SK-N-SH treated with all-trans-retinoic acid at 6 μM for 48 hours (cell line): ENCODE data around the gene PAOX.

ENCODE experiments used
- ATAC-seq: fragments of 200-7000 bp; cut with Tn5 transposase; 3 replicates; pipeline ENCODE4 v1.9.1; 2020; ENCODE audit warnings: mild to moderate bottlenecking, moderate library complexity
- ARNTL ChIP-seq: fragments of 450-650 bp; formaldehyde crosslinking; IDR thresholded peaks from 2 replicates; pipeline ENCODE4 v1.5.0; 2020; ENCODE audit warnings: low read depth, mild to moderate bottlenecking, moderate library complexity, borderline replicate concordance
- BACH2 ChIP-seq: fragments of 250-450 bp; sonication (Bioruptor Pico); IDR thresholded peaks from 2 replicates; pipeline ENCODE4 v1.9.0; 2021; ENCODE audit warnings: mild to moderate bottlenecking, borderline replicate concordance
- CSDC2 ChIP-seq: fragments of 250-450 bp; sonication (Bioruptor Pico); IDR thresholded peaks from 2 replicates; pipeline ENCODE4 v1.5.0; 2020; ENCODE audit warnings: mild to moderate bottlenecking, moderate library complexity
- ESRRG ChIP-seq: fragments of 250-450 bp; sonication (Bioruptor Pico); IDR thresholded peaks from 2 replicates; pipeline ENCODE4 v1.6.1; 2021; ENCODE audit warnings: mild to moderate bottlenecking
- GLIS3 ChIP-seq: fragments of 250-450 bp; sonication (Bioruptor Pico); IDR thresholded peaks from 2 replicates; pipeline ENCODE4 v1.5.0; 2020; ENCODE audit warnings: mild to moderate bottlenecking, moderate library complexity
- ISL1 ChIP-seq: fragments of 250-450 bp; sonication (Bioruptor Pico); IDR thresholded peaks from 2 replicates; pipeline ENCODE4 v2.1.2; 2022; ENCODE audit warnings: mild to moderate bottlenecking, moderate library complexity
- OSR1 ChIP-seq: fragments of 250-450 bp; sonication (Bioruptor Pico); IDR thresholded peaks from 2 replicates; pipeline ENCODE4 v1.8.0; 2022; ENCODE audit warnings: moderate library complexity, mild to moderate bottlenecking, inconsistent platforms
- RARB ChIP-seq: fragments of 250-450 bp; sonication (Bioruptor Pico); IDR thresholded peaks from 2 replicates; pipeline ENCODE4 v1.8.0; 2021; ENCODE audit warnings: mild to moderate bottlenecking, moderate library complexity
- SNAI2 ChIP-seq: fragments of 250-450 bp; sonication (Bioruptor Pico); IDR thresholded peaks from 2 replicates; pipeline ENCODE4 v1.5.0; 2020; ENCODE audit warnings: mild to moderate bottlenecking, moderate library complexity
- TCF4 ChIP-seq: fragments of 250-450 bp; sonication (Bioruptor Pico); IDR thresholded peaks from 2 replicates; pipeline ENCODE4 v1.8.0; 2021; ENCODE audit warnings: mild to moderate bottlenecking, moderate library complexity, borderline replicate concordance
- TOX ChIP-seq: fragments of 250-450 bp; sonication (Bioruptor Pico); IDR thresholded peaks from 2 replicates; pipeline ENCODE4 v1.8.0; 2021; ENCODE audit warnings: mild to moderate bottlenecking, moderate library complexity, borderline replicate concordance
- ZC3H10 ChIP-seq: fragments of 250-450 bp; sonication (Bioruptor Pico); IDR thresholded peaks from 2 replicates; pipeline ENCODE4 v1.5.1; 2021; ENCODE audit warnings: mild to moderate bottlenecking, moderate library complexity
- ZFP3 ChIP-seq: fragments of 250-450 bp; sonication (Bioruptor Pico); IDR thresholded peaks from 2 replicates; pipeline ENCODE4 v1.5.0; 2020; ENCODE audit warnings: mild to moderate bottlenecking, moderate library complexity
- ZFP30 ChIP-seq: fragments of 450-650 bp; formaldehyde crosslinking; IDR thresholded peaks from 2 replicates; pipeline ENCODE4 v1.5.0; 2022; ENCODE audit warnings: mild to moderate bottlenecking, moderate library complexity
- ZNF565 ChIP-seq: fragments of 450-650 bp; formaldehyde crosslinking; conservative IDR thresholded peaks from 2 replicates; pipeline ENCODE4 v1.5.0; 2020; ENCODE audit warnings: low read depth, mild to moderate bottlenecking, moderate library complexity
- ZNF70 ChIP-seq: fragments of 450-650 bp; formaldehyde crosslinking; IDR thresholded peaks from 2 replicates; pipeline ENCODE4 v1.5.0; 2020; ENCODE audit warnings: mild to moderate bottlenecking, moderate library complexity
- ZNF8 ChIP-seq: fragments of 450-650 bp; formaldehyde crosslinking; IDR thresholded peaks from 2 replicates; pipeline ENCODE4 v1.5.0; 2020; ENCODE audit warnings: mild to moderate bottlenecking, moderate library complexity
- TF ChIP-seq, protein P1 (sequence below): fragments of 250-450 bp; sonication (Bioruptor Pico); IDR thresholded peaks from 2 replicates; pipeline ENCODE4 v1.5.0; 2020; ENCODE audit warnings: mild to moderate bottlenecking, moderate library complexity
- TF ChIP-seq, protein P2 (sequence below): fragments of 250-450 bp; sonication (Bioruptor Pico); IDR thresholded peaks from 2 replicates; pipeline ENCODE4 v1.8.0; 2020; ENCODE audit warnings: mild to moderate bottlenecking, moderate library complexity, borderline replicate concordance
- TF ChIP-seq, protein P3 (sequence below): fragments of 250-450 bp; sonication (Bioruptor Pico); IDR thresholded peaks from 2 replicates; pipeline ENCODE4 v1.8.0; 2021; ENCODE audit warnings: low read depth, mild to moderate bottlenecking, moderate library complexity, borderline replicate concordance
- TF ChIP-seq, protein P4 (sequence below): fragments of 250-450 bp; sonication (Bioruptor Pico); IDR thresholded peaks from 2 replicates; pipeline ENCODE4 v1.5.1; 2021; ENCODE audit warnings: mild to moderate bottlenecking, moderate library complexity

Gene PAOX

GRCh38 chr10:133341983-133342382 is 37.1 kb upstream of the PAOX start:
- ATAC-seq = no peak
- TF ChIP-seq, protein P1, sequence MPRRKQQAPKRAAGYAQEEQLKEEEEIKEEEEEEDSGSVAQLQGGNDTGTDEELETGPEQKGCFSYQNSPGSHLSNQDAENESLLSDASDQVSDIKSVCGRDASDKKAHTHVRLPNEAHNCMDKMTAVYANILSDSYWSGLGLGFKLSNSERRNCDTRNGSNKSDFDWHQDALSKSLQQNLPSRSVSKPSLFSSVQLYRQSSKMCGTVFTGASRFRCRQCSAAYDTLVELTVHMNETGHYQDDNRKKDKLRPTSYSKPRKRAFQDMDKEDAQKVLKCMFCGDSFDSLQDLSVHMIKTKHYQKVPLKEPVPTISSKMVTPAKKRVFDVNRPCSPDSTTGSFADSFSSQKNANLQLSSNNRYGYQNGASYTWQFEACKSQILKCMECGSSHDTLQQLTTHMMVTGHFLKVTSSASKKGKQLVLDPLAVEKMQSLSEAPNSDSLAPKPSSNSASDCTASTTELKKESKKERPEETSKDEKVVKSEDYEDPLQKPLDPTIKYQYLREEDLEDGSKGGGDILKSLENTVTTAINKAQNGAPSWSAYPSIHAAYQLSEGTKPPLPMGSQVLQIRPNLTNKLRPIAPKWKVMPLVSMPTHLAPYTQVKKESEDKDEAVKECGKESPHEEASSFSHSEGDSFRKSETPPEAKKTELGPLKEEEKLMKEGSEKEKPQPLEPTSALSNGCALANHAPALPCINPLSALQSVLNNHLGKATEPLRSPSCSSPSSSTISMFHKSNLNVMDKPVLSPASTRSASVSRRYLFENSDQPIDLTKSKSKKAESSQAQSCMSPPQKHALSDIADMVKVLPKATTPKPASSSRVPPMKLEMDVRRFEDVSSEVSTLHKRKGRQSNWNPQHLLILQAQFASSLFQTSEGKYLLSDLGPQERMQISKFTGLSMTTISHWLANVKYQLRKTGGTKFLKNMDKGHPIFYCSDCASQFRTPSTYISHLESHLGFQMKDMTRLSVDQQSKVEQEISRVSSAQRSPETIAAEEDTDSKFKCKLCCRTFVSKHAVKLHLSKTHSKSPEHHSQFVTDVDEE (CRISPR knock-in tag) = no peak
- TF ChIP-seq, protein P2, sequence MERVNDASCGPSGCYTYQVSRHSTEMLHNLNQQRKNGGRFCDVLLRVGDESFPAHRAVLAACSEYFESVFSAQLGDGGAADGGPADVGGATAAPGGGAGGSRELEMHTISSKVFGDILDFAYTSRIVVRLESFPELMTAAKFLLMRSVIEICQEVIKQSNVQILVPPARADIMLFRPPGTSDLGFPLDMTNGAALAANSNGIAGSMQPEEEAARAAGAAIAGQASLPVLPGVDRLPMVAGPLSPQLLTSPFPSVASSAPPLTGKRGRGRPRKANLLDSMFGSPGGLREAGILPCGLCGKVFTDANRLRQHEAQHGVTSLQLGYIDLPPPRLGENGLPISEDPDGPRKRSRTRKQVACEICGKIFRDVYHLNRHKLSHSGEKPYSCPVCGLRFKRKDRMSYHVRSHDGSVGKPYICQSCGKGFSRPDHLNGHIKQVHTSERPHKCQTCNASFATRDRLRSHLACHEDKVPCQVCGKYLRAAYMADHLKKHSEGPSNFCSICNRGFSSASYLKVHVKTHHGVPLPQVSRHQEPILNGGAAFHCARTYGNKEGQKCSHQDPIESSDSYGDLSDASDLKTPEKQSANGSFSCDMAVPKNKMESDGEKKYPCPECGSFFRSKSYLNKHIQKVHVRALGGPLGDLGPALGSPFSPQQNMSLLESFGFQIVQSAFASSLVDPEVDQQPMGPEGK = no peak
- TF ChIP-seq ESRRG (CRISPR knock-in tag) = no peak
- TF ChIP-seq ZFP30 = no peak
- TF ChIP-seq GLIS3 = no peak
- TF ChIP-seq, protein P3, sequence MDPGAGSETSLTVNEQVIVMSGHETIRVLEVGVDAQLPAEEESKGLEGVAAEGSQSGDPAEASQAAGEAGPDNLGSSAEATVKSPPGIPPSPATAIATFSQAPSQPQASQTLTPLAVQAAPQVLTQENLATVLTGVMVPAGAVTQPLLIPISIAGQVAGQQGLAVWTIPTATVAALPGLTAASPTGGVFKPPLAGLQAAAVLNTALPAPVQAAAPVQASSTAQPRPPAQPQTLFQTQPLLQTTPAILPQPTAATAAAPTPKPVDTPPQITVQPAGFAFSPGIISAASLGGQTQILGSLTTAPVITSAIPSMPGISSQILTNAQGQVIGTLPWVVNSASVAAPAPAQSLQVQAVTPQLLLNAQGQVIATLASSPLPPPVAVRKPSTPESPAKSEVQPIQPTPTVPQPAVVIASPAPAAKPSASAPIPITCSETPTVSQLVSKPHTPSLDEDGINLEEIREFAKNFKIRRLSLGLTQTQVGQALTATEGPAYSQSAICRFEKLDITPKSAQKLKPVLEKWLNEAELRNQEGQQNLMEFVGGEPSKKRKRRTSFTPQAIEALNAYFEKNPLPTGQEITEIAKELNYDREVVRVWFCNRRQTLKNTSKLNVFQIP (CRISPR knock-in tag) = no peak
- TF ChIP-seq ZFP3 = no peak
- TF ChIP-seq BACH2 (CRISPR knock-in tag) = no peak
- no peak for TF ChIP-seq CSDC2 (CRISPR knock-in tag)

DNA sequence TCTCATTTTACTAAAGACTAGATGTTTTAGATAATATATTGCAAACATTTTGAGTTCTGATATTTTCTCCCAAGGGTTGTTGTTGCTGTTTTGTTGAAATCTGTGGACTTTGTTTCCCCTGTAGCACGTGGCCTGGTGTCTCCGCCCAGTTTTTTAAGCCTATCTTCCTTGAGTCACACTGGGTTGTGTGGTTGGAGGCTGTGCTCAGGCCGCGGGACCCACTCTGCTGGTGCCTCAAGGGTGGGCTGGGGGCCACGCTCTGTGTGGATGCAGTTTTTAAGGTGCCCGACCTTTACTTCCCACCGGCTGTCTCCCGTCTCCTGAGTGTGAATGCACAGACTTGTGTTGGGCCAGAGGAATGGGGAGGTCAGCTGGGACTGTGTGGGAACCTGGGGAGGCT is 36.1 kb upstream of the PAOX start:
- no peak; the same call in 2 of the 3 replicates for ATAC-seq
- no peak for TF ChIP-seq ARNTL (CRISPR knock-in tag)
- TF ChIP-seq ISL1 (CRISPR knock-in tag) = no peak

- no peak for ATAC-seq
- TF ChIP-seq ZNF565 = no peak
- TF ChIP-seq ZNF70 (CRISPR knock-in tag) = no peak
- no peak for TF ChIP-seq OSR1 (CRISPR knock-in tag)
- no peak for TF ChIP-seq ZNF8 (CRISPR knock-in tag)
- no peak for TF ChIP-seq ESRRG (CRISPR knock-in tag)
- TF ChIP-seq, protein P4, sequence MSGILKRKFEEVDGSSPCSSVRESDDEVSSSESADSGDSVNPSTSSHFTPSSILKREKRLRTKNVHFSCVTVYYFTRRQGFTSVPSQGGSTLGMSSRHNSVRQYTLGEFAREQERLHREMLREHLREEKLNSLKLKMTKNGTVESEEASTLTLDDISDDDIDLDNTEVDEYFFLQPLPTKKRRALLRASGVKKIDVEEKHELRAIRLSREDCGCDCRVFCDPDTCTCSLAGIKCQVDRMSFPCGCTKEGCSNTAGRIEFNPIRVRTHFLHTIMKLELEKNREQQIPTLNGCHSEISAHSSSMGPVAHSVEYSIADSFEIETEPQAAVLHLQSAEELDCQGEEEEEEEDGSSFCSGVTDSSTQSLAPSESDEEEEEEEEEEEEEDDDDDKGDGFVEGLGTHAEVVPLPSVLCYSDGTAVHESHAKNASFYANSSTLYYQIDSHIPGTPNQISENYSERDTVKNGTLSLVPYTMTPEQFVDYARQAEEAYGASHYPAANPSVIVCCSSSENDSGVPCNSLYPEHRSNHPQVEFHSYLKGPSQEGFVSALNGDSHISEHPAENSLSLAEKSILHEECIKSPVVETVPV = no peak
- TF ChIP-seq TCF4 (CRISPR knock-in tag) = no peak
- TF ChIP-seq TOX = no peak
- TF ChIP-seq ZC3H10 (CRISPR knock-in tag) = no peak
- TF ChIP-seq ZFP3 = no peak
- no peak for TF ChIP-seq GLIS3
- TF ChIP-seq, protein P1 (CRISPR knock-in tag) = no peak
- no peak for TF ChIP-seq SNAI2 (CRISPR knock-in tag)
- no peak for TF ChIP-seq ZFP30
- TF ChIP-seq, protein P2 = no peak
- no peak for TF ChIP-seq RARB (CRISPR knock-in tag)
These were observed 35.5 kb upstream of the PAOX start for GRCh38 chr10:133343558-133343957.
